Mucosa of gallbladder (tissue), 1 donor: Measurements from ENCODE around the gene MAP7. TPM values are rescaled to one million over a fixed set of nuclear protein-coding genes. Genes with fewer than 3 reads are reported as not detected.

ENCODE experiments used
- DNase-seq: peaks from one replicate; pipeline ENCODE4 v3.0.0-alpha.2; 2020; ENCODE audit warnings: low spot score
- total RNA-seq: library from RNA; stranded (reverse); gene quantifications from one replicate; pipeline ENCODE4 v1.2.1, GENCODE V29; 2021
- donor health status: DM: no; HTN: no; CAD: no.

The MAP7 gene
- total RNA-seq, 1 donor from 2014 or later: 56.8 TPM

DNA sequence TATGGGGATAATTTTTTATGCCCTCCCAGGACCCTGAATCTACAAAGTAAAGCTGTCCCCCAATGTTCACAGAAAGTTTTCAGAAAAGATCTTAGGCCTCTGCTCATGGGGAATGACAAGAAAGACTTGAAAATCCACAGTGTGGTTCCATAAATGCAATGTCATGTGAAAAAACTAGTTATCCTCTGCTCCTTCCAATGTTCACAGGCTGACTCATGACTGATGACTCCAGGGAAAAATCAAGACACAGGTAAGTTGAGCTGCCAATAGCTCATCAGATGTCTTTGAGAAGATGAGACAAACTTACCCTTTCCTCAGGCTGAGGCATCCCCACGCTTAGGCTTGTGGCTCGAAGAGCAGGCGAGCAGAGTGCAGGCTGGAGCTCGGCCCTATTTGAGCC, 245.8 kb downstream of the MAP7 start:
- DNase-seq: no peak

DNA sequence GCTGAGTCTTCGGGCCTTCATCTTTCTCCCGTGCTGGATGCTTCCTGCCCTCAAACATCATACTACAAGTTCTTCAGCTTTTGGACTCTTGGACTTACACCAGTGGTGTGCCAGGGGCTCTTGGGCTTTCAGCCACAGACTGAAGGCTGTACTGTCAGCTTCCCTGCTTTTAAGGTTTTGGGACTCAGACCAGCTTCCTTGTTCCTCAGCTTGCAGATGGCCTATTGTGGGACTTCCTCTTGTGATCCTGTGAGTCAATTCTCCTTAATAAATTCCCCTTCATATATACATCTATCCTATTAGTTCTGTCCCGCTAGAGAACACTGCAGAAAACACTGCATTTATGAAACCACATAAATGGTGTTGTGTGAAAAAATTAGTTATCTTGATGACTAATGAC, 246.7 kb downstream of the MAP7 start:
- DNase-seq: no peak

DNA sequence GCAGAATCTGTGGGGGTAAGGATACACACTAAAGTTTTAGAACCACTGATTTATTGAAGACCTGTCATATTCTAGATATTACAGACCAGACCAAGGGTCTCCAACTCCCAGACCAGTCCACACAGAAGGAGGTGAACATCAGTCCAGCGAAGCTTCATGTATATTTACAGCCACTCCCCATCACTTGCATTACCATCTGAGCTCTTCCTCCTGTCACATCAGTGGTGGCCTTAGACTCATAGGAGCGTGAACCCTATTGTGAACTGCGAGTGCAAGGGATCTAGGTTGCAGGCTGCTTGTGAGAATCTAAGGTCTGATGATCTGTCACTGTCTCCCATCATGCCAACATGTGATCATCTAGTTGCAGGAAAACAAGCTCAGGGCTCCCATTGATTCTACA, 255.6 kb downstream of the MAP7 start:
- DNase-seq: no peak

Other genes starting within 250 kb of the MAP7 start
- 15.9 TPM for gene MAP3K5, start 242.1 kb upstream of the MAP7 start, total RNA-seq